Activated CD4-positive, alpha-beta T cell treated with anti-CD3 and anti-CD28 coated beads, Interleukin-2, amount 10 ng/mL, durations not matched to agents 7 days and 5 days (primary cell): ENCODE measurements around the gene CPNE5. TPM values are rescaled to one million over a fixed set of nuclear protein-coding genes. Genes with fewer than 3 reads are reported as not detected.

Source experiments
- CTCF ChIA-PET: fragments of 350-600 bp; sonication (Branson Sonifier 250); formaldehyde crosslinking; loops from one replicate; lab custom pipeline; 2021; ENCODE audit warnings: antibody characterized with exemption; lab: Charles Lee
- POLR2A ChIA-PET: fragments of 350-600 bp; sonication (Branson Sonifier 250); formaldehyde crosslinking; loops from one replicate; lab custom pipeline; 2021; ENCODE audit warnings: antibody characterized with exemption; lab: Charles Lee
- DNase-seq: peaks from one replicate; pipeline ENCODE4 v3.0.0-alpha.2; 2020
- H3K27ac Mint-ChIP-seq: one replicate; pipeline ENCODE4 v1.8.0; 2021; ENCODE audit warnings: mild to moderate bottlenecking, moderate library complexity, mixed read lengths
- H3K27me3 Mint-ChIP-seq: one replicate; pipeline ENCODE4 v1.8.0; 2021; ENCODE audit warnings: mixed read lengths
- H3K36me3 Mint-ChIP-seq: one replicate; pipeline ENCODE4 v1.8.0; 2021; ENCODE audit warnings: low read depth, mixed read lengths
- H3K4me1 Mint-ChIP-seq: one replicate; pipeline ENCODE4 v1.8.0; 2021; ENCODE audit warnings: mixed read lengths
- H3K4me3 Mint-ChIP-seq: one replicate; pipeline ENCODE4 v1.8.0; 2021; ENCODE audit warnings: mild to moderate bottlenecking, moderate library complexity, mixed read lengths
- H3K9me3 Mint-ChIP-seq: one replicate; pipeline ENCODE4 v1.8.0; 2021; ENCODE audit warnings: mixed read lengths
- total RNA-seq, 2 experiments: library from RNA; stranded (reverse); gene quantifications; one replicate each; pipeline ENCODE4 v1.2.3, GENCODE V29; 2021

CPNE5 gene
- total RNA-seq, 2 experiments from 2014 or later = 0.47 to 1.00 TPM

DNA sequence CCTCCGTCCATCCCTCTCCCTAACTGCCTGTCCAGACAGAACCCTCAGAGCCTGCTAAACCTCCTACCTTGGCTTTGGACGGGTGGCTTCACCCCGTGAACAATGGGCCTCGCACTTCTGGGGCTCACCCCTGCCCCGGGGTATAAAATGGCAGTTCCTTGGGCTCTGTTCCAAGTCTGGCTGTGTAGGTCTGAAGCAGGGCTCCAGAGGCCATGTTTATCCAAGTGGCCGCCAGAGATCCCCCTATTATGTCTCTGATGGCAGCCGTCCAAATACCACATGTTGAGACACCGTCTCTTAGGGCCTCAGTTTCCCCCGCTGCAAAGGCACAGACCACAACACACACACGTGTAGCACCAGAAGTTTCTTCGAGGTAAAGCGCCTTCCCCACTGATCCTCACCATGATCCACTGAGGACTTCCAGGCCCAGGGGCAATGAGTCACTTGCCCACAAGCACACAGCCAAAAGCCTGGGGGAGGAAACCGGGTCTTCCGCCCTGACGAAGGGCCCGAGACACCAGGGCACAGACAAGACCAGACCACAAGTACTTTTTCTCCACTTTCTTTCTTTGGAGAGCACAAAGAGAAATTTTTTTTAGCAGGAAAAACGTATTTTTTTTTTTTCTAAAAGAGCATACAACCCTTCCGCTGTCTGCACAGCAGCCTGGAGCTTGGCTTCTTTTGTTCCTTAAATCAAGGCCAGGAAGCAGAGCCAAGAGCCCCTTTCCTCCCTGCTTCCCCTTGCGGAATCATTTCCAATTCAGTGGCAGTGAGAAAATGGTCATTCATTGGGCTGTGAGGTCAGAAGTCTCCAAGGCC lies 11.8 kb downstream of the CPNE5 start:
- CTCF ChIA-PET = interaction anchor here (0.6 to 1.0 kb wide), 2 partner anchors 219 to 228 kb away, joined by 3 read pairs; no protein-coding TSS in a partner anchor
- Mint-ChIP-seq H3K4me3 (no peak overlapping the region), H3K27me3 (peaks cover 9% of the 10 kb centered on the region), H3K4me1 (peaks cover 12% of the 10 kb centered on the region), H3K27ac (no peak overlapping the region), H3K9me3 (no peaks in the 10 kb centered on the region), H3K36me3 (no peaks in the 10 kb centered on the region)
- POLR2A ChIA-PET = no interaction called here
- peak; percentile 27 for DNase-seq

DNA sequence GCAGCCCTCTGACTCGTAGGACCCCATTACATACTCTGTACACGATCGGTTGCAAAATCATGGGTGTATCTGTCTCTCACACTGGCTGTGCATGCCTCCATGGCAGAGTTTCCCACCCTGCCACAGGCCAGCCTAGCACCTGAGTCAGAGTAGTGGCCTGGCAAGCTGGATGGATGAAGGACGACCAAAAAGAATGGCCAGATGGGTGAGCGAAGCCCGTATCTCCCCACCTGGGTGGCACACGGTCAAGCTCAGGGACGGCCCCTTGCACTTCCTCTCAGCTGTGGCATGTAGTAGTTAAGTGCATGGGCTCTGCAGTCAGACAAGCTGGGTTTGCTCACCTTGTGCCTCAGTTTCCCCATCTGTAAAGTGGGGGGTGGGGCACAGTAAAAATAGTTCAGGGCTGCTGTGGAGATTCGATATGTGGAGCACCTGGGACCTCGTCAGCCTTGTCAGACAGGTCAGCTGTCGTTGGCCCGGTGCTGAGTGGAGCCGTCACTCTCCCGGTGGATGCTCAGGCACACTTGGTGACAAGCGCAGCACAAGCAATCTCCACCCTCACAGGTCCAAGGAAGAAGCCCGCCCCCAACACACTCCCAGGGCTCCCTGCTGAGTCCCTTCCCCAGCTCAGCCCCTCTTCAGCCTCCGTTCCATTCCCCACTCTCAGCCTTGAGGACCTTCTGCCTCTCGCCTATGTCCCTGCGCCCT lies 12.6 kb downstream of the CPNE5 start:
- Mint-ChIP-seq H3K4me1 (peaks cover 18% of the 10 kb centered on the region), H3K27ac (no peak overlapping the region), H3K27me3 (peaks cover 9% of the 10 kb centered on the region), H3K4me3 (no peak overlapping the region), H3K36me3 (no peaks in the 10 kb centered on the region), H3K9me3 (no peaks in the 10 kb centered on the region)
- POLR2A ChIA-PET = no interaction called here
- CTCF ChIA-PET = interaction anchor here (1.2 to 1.6 kb wide), 5 partner anchors 9 to 44 kb away, joined by 3 to 5 read pairs (median 3); no protein-coding TSS in a partner anchor
- no peak for DNase-seq

DNA sequence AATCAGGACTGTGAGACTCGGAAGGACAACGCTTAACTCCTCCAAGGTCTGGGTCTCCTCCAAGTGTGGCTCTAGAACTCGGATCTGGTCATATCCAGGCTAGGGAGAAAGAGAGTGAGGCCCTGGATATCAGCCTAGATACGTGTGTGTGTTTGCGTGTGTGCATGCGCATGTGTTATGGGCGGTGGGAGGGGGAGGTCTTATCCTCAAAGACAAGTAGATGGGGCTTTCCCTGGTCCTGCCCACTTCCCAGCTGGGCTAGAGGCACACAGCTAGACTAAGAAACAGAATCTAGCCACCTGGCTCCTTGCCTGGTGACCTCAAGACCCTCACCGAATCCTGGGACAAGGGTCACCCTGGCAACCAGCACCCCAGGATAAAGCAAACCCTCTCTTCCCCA lies 13.2 kb downstream of the CPNE5 start:
- ChIA-PET POLR2A (no interaction called here), CTCF (interaction anchor here (0.7 to 1.6 kb wide), 7 partner anchors 9 to 145 kb away, joined by 3 to 5 read pairs (median 3); no protein-coding TSS in a partner anchor)
- no peak for DNase-seq
- H3K9me3 Mint-ChIP-seq = no peaks in the 10 kb centered on the region
- H3K36me3 Mint-ChIP-seq = no peaks in the 10 kb centered on the region
- H3K4me1 Mint-ChIP-seq = peaks cover 25% of the 10 kb centered on the region
- no peak overlapping the region for H3K4me3 Mint-ChIP-seq
- no peak overlapping the region for H3K27ac Mint-ChIP-seq
- peaks cover 9% of the 10 kb centered on the region for H3K27me3 Mint-ChIP-seq

DNA sequence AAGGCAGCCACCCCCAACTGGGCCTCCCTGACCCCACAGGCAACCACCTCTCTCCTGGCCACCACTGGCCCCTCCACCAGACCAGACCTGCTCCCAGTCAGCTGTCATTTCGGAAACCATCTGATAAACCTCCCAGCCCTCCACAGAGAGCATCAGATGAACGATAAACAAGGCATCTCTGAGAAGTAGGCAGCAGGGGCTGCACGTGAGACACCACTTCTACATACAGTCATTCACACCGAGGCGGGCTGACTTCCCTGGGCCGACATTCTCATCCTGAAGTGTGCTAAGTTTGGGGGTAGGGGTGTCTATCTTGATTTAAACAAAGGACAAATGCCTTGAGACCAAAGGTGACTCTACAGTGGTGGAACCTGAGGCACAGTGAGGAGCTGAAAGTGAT lies 13.8 kb downstream of the CPNE5 start:
- ChIA-PET POLR2A (no interaction called here), CTCF (interaction anchor here (0.7 to 2.2 kb wide), 8 partner anchors 10 to 145 kb away, joined by 3 to 7 read pairs (median 3); no protein-coding TSS in a partner anchor)
- Mint-ChIP-seq H3K4me3 (no peak overlapping the region), H3K27me3 (peaks cover 6% of the 10 kb centered on the region), H3K36me3 (no peaks in the 10 kb centered on the region), H3K4me1 (peaks cover 28% of the 10 kb centered on the region), H3K27ac (no peak overlapping the region), H3K9me3 (no peaks in the 10 kb centered on the region)
- DNase-seq = no peak

DNA sequence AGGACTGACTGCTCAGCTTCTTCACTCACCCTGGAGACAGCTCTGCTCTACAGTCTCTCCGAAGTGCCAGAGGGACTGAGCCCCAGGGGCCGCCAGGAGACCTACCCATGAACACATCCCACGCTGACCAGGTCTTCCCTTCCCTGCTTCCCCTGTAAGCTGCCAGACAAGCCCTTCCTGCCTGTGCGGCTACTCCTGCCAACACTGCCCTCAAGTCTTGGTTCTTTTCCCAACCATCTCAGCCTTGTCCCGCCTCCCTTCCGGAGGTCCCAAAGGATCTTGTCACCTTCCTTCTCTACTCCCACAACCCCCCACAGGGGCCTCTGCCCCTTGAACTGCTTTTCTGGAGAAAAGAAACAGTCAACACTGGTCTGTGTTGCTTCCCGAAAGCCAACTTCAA lies 15.0 kb downstream of the CPNE5 start:
- ChIA-PET POLR2A (no interaction called here), CTCF (interaction anchor here (1.0 to 2.2 kb wide), 3 partner anchors 11 to 13 kb away, joined by 3 to 7 read pairs (median 3); no protein-coding TSS in a partner anchor)

DNA sequence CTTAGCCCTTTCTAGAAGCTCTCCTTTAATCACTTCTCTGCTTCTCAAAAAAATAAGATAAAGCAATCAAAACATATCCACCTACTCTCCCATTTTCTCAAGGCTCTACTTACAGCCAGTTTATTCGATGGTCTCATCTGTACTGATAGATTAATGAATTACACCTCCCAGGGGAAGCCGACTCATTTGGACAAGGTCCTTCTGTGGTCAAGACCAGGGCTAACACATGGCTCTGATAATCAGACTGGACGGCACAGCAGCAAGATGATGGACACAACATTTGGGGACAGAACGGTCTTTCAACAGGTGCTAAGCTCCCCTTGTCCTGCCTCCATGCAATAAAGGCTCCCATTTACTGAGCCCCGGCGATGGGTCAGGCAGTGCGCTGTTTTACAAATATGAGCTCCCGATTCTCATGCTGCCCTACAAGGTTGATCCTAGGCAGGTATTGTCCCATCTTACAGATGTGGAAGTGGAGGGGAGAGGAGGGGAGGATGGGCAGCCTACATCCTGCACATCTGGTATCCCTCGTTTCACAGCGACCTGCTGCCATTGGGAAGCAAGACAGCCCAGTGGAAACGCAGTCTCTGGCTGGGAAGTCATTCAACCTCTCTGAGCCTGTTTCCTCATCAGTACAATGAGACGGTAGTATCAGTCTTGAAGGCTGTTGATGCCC lies 15.7 kb downstream of the CPNE5 start:
- no peak overlapping the region for H3K27ac Mint-ChIP-seq
- H3K4me1 Mint-ChIP-seq = peaks cover 28% of the 10 kb centered on the region
- POLR2A ChIA-PET = no interaction called here
- CTCF ChIA-PET = interaction anchor here (1.0 to 2.2 kb wide), 3 partner anchors 10 to 12 kb away, joined by 3 to 7 read pairs (median 3); no protein-coding TSS in a partner anchor
- H3K36me3 Mint-ChIP-seq = no peaks in the 10 kb centered on the region
- H3K4me3 Mint-ChIP-seq = no peak overlapping the region
- no peaks in the 10 kb centered on the region for H3K9me3 Mint-ChIP-seq
- H3K27me3 Mint-ChIP-seq = peaks cover 3% of the 10 kb centered on the region
- no peak for DNase-seq

More for the DNA sequence above, 15.0 kb downstream of the CPNE5 start:
- Mint-ChIP-seq H3K4me1 (peaks cover 28% of the 10 kb centered on the region), H3K27me3 (peaks cover 3% of the 10 kb centered on the region), H3K36me3 (no peaks in the 10 kb centered on the region), H3K4me3 (no peak overlapping the region), H3K9me3 (no peaks in the 10 kb centered on the region), H3K27ac (no peak overlapping the region)
- DNase-seq = no peak

DNA sequence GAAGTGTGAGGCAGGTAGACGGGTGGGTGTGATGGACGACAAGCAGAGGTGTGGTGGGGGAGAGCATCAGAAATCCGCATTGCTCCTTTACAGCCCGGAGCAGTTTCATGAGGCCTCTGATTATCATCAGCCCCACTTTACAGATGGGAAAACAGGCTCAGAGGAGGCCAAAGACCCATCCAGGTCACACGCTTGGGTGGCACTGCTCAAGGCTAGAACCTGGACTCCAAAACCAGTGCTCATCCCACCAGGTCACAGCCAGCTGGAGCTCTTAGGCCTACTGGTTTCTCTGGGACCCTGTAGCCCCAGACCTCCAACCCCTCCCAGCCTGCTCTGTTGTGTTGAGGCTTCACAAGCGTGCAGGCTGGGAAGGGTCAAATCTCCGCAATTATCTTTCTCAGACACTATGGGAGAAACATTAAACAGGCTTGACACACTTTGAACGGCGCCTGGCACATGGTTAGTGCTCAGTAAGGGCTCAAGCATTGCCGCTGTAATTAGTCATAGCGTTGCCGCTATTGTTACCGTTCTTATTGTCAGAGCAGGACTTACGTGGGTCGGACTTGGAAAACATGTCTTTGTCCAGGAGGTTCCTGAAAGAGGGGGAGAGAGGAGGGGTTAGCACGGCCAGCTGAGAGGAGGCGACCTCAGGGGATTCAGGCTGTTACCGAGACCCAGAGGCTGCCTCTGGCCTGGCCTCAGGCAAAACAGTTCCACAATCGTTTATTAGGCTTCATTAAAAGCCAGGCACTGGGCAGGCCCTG lies 16.6 kb downstream of the CPNE5 start:
- Mint-ChIP-seq H3K36me3 (no peaks in the 10 kb centered on the region), H3K4me3 (no peak overlapping the region), H3K4me1 (peaks cover 25% of the 10 kb centered on the region), H3K27ac (no peak overlapping the region), H3K27me3 (peaks cover 3% of the 10 kb centered on the region), H3K9me3 (no peaks in the 10 kb centered on the region)
- no peak for DNase-seq
- ChIA-PET POLR2A (no interaction called here), CTCF (interaction anchor here (0.6 kb wide), 1 partner anchor 367 kb away, joined by 3 read pairs; no protein-coding TSS in a partner anchor)

DNA sequence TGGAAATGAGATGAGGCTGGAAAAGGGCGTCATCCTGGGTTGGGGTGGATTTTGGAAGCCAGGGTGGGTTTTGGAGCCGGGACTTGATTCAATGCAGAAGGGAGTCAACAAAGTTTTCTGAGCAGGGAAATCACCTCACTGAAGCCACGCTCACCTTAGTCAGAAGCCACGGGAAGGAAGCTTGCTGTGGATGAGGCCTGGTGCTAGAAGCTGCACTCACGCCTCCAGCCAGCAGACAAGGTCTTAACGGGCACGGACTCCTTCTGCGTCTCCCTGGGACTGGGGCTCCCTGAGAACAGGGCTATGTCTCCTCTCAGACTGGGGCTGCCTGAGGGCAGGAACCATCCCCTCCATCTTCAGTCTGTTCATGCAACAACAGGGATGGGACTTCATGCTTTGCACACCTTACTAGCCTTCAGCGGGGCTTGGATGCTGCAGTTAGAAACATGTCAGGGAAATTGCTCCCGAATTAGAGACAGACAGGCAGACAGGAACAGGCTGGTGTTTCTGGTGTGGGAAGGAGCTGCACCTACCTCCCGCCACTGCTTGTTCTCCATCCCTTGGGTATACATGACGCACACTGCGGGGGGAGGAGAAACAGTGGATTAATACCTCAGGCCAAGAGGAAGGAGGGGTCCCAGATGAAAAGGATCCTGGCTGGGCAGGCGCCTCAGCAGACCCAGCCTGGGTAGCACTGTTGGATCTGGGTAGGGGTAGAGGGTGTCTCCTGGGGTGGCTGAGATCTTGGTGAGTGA lies 17.5 kb downstream of the CPNE5 start:
- Mint-ChIP-seq H3K9me3 (no peaks in the 10 kb centered on the region), H3K4me1 (peaks cover 17% of the 10 kb centered on the region), H3K4me3 (no peak overlapping the region), H3K27ac (no peak overlapping the region), H3K36me3 (no peaks in the 10 kb centered on the region), H3K27me3 (peaks cover 3% of the 10 kb centered on the region)
- ChIA-PET POLR2A (no interaction called here), CTCF (interaction anchor here (0.6 kb wide), 2 partner anchors 10 to 368 kb away, joined by 3 read pairs; no protein-coding TSS in a partner anchor)
- peak; percentile 19 for DNase-seq

DNA sequence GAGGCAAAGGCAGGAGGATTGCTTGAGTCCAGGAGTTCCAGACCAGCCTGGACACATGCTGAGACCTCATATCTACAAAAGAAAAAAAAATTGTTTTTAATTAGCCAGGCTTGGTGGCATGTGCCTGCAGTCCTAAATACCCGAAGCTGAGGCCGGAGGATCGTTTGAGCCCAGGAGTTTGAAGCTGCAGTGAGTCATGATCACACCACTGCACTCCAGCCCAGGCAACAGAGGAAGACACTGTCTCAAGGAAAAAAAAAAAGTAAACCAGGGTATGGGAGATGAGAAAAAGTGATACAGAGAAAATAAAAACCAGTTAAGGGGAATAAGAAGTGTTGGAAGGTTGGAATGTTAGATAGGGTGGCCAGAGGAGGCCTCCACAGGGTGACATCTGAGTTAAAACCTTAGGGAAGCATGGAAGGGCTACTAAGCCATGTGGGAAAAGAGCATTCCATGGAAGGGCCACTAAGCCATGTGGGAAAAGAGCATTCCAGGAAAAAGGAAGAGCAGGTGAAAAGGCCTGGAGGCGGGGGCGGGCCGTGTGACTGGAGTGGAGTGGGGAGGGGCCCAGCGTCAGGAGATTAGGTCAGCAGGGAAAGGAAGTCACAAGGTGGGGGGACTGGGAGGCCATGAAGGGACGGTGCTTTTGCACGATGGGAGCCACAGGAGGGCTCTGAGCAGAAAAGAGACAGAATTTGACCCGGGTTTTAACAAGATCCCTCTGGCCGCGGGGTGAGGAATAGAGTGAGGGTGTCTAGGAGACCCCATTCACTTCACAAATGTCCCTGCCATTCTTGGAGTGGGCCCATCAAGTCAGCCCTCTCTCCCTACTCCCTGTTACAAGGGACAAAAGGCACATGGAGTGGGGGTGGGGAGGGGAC lies 18.3 kb downstream of the CPNE5 start:
- no peak overlapping the region for H3K27ac Mint-ChIP-seq
- ChIA-PET CTCF (interaction anchor here (0.6 to 1.2 kb wide), 2 partner anchors 39 to 387 kb away, joined by 3 read pairs; no protein-coding TSS in a partner anchor), POLR2A (no interaction called here)
- H3K36me3 Mint-ChIP-seq = no peaks in the 10 kb centered on the region
- no peak overlapping the region for H3K4me3 Mint-ChIP-seq
- no peaks in the 10 kb centered on the region for H3K9me3 Mint-ChIP-seq
- peaks cover 5% of the 10 kb centered on the region for H3K27me3 Mint-ChIP-seq
- H3K4me1 Mint-ChIP-seq = peaks cover 17% of the 10 kb centered on the region
- DNase-seq = no peak

DNA sequence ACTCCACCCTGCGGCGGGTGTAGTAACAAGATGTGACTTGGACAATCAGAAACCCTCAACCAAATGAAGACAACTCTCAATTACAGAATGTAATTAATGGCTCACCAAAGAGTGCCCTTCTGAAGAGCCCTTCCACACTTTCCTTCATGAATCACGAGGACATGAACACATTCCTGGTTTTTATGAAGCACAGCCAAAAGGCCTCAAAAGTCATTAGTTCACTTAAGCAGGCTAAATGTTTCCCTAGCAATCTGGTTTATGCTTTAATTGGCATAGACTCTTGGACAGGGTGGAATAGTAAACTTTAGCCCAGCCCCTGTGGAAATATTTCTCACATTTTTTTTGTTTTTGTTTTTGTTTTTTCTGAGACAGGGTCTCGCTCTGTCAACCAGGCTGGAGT lies 20.5 kb downstream of the CPNE5 start:
- no peaks in the 10 kb centered on the region for H3K9me3 Mint-ChIP-seq
- H3K36me3 Mint-ChIP-seq = no peaks in the 10 kb centered on the region
- peaks cover 17% of the 10 kb centered on the region for H3K4me1 Mint-ChIP-seq
- no peak for DNase-seq
- peaks cover 9% of the 10 kb centered on the region for H3K27me3 Mint-ChIP-seq
- H3K27ac Mint-ChIP-seq = no peak overlapping the region
- no peak overlapping the region for H3K4me3 Mint-ChIP-seq
- POLR2A ChIA-PET = no interaction called here
- CTCF ChIA-PET = no interaction called here

DNA sequence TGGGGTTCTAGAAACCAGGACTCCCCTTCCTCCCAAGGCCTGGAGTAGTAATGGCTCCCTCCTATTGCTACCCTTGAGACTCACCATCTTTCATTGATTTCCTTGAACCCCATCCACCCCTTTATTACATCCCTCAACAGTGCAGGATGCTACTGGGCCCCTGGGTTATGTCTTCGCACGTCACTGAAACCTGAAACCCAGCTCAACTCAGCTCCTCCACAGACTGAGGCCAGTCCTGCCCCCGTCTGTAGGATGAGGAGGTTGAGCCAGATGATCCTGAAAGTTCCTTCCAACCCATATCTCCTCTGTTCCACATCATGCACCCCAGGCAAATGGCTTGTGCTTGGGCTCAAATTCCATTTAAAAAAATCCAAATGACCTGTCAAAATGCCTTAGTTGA lies 21.4 kb downstream of the CPNE5 start:
- no peak for DNase-seq
- Mint-ChIP-seq H3K9me3 (no peaks in the 10 kb centered on the region), H3K4me3 (no peak overlapping the region), H3K27ac (no peak overlapping the region), H3K36me3 (no peaks in the 10 kb centered on the region), H3K4me1 (peaks cover 17% of the 10 kb centered on the region), H3K27me3 (peaks cover 9% of the 10 kb centered on the region)
- CTCF ChIA-PET = interaction anchor here (0.6 to 1.2 kb wide), 2 partner anchors 13 to 26 kb away, joined by 3 read pairs; no protein-coding TSS in a partner anchor
- POLR2A ChIA-PET = no interaction called here
